GM19238 (cell line): ENCODE data around the gene USP10.

Source experiments
- DNase-seq: peaks from one replicate; pipeline ENCODE4 v3.0.0; 2011; ENCODE audit warnings: low spot score; ENCODE audit not compliant: insufficient read length

USP10 gene

DNA sequence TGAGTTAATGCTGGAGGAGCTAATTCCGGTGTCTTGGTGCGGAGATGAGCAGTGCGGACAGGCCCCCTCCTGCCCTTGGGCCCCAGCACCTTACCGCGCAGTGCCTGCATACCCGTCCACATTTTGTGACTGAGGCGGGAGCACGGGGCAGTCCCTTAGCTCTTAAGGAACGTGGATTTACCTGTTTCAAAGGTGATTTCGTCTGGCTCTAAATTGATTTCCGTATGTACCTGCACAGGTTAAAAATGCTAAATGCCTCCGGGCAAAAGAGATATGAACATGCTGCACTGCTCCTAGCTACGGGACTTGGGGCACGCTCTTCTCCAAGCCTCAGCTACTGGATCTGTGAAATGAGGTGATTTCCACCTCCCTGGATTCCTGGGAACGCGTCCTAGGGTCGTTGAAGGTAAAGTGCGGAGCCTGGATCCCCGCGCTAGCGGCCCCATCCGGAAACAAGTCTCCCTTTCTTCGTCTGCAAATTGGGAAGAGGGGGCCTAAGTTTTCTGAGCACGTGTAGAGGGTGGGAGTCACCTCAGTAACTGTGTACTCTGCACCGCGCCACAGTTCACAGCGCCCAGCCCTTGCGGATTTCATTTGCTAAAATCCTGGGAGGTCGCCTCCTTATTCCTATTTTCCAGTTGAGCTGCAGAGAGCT is 119.3 kb downstream of the USP10 start:
- no peak for DNase-seq

DNA sequence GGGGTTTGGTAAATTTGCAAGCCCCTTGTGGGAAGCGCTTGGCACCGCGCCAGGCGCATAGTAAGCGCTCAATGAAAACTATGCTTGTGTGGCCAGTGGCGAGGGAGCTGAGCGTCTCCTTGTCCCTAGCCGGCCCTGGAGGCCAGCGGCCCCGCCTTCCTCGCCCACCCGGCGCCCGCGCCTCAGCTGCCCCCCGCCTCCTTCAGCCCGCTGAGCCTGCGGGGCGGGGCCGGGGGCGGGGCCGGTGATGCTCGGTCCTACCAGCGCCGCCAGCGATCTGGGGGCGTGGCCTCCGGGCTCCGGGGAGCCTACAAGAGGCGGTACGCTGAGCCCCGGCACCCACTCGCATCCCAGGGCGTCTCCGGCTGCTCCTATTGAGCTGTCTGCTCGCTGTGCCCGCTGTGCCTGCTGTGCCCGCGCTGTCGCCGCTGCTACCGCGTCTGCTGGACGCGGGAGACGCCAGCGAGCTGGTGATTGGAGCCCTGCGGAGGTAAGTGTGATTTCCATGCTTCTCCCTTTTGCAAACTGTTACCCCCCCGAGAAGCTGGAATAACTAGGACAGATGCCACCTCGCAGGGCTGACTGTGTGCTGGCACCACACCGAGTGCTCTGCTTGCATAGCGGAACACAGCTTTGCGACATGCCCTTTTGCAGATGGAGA is 120.0 kb downstream of the USP10 start, which contains the start of gene CRISPLD2:
Gene CRISPLD2, plus strand, starts transcription at position 342 of the 661 bp plus-strand sequence. CDS start 18,511 bp downstream, outside the sequence.
- DNase-seq = peak; percentile 82

DNA sequence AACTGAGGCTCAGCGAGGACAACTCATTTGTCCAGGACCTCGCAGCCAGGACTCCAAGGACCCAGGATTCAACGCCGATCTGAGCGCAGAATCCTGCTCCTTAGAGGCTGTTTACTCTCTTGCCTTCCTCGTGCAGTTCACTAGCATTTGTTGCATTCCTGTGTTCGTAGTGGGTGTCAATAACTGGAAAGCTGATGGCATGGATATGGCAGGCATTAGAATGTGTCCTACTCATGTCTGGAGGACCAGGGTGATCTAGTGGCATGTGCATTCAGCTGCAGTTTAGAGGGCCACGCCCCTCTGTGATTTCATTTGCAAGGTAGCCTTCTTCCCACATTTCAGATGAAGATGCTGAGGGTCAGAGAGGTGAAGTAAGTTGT is 120.5 kb downstream of the USP10 start:
- no peak for DNase-seq

DNA sequence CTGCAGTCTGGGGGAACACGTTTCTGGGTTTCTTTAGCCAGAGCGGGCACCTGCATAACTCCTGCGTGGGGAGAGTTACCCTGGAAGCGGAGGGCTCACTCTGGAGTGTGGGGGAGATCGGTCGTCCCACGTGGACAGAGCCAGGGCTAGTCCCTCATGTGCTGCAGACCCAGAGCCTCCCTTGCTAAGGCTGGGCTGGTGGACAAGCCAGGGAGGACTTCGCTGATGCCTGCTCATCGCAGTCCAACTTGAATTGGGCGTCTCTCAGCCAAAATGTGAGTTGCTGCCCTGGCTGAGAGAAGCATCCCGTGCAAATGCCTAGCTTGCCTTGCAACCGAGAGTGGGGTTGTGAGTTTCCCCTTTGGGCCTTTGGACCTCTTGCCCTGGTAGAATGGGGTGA is 121.0 kb downstream of the USP10 start:
- DNase-seq = no peak

DNA sequence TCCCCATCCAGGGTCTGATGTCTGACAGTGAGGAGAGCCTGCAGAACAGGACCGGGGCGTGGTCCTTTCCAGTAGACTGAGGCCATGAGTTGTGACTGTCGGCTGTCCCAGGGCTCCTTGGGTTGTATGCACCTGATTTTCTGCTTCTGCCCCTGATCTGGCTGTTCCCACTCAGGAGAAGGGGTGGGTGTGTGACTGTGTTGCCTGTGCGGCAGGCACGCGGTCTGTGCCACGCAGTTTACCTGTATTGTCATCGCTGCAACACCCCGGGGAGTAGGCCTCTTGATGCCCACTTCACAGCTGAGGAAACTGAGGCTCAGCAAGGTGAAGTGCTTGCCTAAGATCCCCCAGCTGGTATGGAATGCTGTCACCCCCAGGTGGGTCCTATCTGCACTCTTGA is 121.4 kb downstream of the USP10 start:
- DNase-seq = no peak

DNA sequence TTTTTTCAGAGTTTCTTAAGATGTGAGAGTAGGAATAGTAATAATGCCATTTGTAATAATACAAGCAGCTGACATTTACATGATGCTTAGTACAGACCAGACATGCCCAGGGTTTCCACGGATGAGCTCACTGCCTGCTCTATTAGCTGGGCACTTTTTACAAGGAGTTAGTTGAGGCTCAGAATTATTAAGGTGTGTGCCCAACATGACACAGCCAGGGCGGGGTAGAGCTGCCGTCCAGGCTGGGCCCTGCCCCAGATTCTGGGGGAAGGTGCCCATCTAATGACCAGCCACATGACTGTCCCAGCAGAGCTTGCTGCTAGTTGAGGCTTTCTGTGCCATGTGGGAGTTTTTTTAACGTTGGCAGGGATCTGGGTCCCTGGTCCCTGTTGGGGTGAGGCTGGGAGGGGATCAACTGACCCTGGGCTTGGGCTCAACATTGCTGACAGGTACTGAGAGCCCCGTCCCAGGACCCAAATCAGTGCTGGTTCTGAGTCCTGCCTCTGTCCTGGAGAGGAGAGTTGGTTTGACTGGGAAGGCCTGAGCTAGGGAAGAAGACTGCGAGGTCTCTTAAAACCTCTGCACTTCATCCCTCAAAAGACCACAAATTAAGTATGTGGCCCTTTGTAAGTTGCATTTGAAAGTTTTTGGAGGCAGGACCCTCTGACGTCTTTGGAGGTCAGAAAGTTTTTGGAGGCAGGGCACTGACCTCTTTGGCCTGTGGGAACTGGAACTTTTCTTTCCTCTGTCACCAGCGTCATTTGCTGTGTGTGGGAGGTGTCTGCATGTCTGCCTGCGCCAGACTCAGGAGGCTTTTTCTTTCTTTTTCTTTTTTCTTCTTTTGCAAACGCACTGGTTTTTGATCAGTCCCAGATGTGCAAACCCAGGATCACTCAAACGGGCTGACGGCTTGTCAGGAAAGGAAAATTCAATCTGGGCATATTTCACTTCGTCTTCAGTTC is 122.2 kb downstream of the USP10 start:
- no peak for DNase-seq

DNA sequence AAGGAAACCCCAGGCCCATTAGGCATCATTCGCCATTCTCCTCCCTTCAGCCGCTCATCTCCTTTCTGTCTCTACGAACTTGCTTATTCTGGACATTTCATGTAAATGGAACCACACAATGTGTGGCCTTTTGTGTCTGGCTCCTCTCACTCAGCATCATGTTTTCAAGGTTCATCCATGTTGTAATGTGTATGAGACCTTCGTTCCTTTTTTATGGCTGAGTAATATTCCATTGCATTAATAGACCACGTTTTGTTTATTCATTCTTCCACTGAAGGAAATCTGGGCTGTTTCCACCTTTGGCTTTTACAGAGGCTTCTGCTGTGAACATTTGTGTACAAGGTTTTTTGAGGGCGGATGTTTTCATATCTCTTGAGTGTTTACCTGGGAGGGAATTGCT is 123.2 kb downstream of the USP10 start:
- no peak for DNase-seq

DNA sequence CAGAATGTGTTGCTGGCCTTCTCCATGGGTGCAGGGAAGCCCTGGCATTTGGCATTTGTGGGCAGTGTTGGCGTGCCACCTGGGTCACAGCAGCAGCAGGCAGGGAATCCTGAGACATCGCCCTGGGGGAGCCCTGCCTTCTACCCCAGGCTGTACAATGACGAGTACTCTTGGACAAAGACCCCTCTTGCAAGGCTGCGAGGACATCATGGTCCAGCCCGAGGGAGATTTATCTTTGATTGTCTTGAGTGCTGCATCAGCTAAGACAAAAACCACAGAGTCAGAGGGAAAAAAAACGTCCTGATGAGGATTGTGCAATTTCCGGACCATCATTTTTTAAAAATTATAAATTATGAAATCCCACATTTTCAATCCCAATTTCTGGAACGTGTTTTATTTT is 123.7 kb downstream of the USP10 start:
- DNase-seq = no peak

DNA sequence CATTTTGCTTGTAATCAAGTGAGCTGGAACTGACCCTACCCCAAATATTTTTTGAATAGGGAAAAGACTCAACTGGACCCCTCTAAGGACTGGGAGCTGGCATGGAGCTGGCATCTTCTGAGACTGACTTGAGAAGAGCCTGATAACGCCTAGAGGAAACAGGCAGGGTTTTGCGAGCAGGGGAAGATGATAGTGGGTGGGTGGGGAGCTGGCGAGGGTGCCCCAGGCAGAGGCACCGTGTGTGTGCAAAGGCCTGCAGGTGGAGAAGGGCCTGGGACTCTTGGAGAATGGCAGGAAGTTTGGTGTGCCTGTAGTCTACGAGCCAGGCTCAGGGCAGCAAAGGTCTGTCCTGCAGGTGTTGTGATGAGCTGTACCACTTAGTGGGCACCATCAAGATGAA is 124.1 kb downstream of the USP10 start:
- DNase-seq = no peak

DNA sequence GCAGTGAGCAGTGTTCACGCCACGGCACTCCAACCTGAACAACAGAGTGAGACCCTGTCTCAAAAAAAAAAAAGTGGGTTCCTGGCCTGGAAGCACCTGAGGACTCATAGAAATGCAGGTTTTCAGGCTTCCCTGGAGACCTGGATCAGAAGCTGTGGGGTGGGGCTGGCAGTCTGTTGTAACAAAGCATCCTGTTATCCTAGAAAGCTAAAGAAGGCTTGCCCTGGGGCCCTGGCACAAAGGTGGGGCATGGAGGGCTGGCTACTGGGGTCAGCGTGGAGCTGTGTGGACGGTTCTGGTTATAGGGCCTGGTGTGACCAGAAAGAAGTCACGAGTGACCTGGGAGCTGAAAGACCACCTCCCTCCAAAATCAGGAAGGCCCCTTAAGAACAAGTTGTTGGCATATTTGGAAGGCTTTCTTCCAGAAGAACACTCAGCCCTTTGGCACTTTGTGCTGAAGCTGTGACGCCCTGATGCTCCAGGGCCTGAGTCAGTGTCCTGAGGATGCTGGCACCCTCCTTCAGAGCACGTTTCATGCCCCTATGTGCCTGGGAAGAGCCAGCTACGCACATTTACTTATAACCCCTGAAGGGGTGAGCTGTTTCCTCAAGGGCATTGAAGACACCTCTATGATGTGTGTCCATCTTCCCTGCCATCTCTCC is 126.2 kb downstream of the USP10 start:
- DNase-seq = no peak

DNA sequence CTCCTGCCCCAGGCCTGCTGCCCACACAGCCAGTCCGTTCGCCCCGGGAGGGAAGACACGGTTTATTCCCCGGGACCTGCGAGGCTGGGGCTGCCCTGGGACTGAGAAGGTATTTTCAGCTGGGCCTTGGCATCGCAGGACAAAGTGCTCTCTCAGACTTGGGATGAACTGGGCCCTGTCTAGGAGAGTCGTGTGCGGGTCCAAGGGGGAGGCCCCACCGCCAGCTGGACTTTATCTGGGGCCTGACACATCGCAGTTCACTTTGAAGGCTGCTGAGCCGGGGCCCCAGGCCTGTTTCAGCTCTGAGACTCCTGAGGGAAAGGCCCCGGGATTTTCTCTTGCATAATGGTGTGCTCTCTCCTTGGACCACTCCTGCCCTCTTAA is 126.8 kb downstream of the USP10 start:
- DNase-seq = no peak

DNA sequence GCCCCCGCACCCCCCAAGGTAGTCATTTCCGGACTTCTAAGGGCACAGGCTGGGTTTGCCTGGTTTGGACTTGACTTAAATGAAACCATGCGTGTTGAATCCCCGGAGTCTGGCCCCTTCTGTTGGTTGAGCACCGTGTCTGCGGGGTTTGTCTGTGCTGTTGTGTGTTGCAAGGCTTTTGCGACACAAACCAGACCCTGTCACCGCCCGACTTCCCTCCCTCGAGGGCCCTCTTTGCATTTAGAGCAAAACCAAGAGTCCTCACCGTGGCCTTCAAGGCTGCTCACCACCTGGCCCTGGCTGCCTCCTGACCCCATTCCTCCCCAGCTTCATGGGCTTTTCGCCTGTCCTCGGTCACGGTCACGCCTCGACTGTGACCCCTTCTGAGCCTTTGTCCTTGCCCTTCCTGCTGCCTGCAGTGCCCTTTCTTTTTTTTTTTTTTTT is 127.4 kb downstream of the USP10 start:
- DNase-seq = no peak

DNA sequence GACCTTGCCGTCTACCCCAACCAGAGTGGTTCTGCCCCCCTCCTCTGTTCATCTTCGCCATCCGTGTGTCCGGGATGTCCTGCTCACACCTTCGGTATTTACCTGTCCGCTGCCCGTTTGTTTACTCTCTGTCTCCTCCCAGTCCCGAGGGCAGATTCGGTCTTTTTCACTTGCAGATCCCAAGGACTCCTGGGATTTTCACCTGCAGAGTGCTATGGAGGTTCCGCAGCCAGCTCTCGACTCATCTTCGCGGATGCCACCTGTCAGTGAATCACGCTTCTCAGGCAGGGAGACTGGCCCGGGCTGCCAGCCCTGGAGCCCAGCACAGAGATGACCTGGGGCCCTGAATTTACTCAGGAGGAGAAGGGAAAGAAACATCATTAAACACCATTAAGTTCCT is 128.1 kb downstream of the USP10 start:
- no peak for DNase-seq

DNA sequence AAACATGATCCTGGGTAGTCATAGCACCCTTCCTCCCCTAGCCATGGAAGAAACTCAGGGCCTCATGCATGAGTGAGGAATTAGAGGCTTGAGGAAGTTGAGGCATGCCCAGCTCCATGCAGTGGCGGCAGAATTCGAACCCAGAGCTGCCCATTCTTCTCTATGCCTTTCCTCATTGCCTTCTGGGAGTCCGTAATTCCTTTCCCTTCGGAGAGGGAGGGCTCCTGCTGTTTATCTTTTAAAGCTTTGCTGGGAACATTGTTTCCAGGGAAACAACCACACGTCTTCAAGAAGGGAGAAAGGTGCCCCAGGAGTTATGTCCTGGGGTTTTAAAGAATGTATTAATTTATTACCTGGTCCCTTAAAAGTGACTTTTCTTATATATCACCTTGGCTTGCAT is 128.5 kb downstream of the USP10 start:
- DNase-seq = no peak
